ENCODE results near the gene ALOX15B. TPM values are rescaled to one million over a fixed set of nuclear protein-coding genes. Genes with fewer than 3 reads are reported as not detected.

ALOX15B gene
- total and polyA plus RNA-seq, 2 of the 13 experiments (the other 11 are each of a cell fraction or from before 2014, with no cell fraction given): not detected

DNA sequence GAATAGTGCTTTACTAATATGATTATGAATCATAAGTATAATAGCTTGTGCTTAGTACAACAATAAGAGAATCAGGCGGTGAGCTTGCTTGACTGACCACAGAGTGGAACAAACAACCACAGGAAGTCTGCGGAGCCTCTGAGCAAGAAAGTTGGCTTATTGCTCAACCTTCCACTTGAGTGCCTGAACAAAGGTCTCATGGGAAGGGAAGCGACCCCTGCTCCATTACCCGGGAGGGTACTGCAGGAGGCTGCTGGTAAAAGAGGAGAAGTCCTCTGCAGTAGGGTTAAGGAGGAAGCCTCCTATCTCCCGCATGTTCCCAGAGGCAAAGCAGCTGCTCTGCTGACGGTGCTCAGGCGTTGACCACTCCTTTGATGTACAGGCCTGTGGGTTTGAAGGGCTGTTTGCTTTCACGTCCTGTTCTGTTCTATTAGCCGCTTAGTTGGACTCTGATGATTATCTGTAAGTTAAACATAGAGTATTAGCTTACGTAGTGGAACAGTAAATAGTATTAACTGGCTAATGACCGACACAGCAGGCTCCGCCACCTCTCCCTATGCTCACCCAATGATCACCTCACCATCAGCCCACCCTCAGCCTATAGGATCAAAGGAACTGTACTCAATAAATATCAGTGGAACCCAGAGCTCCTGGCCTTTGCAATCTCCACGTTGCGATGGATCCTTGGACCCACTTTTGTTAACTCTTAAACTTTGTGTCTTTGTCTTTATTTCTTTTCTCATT lies 17.5 kb downstream of the ALOX15B start (continued):
- TF ChIP-seq TARDBP (CRISPR knock-in tag; IDR thresholded peaks at IDR 0.05): peak; percentile 89; the same call in 1 of the 2 replicates
- TF ChIP-seq ZNF639 (CRISPR knock-in tag; conservative IDR thresholded peaks at IDR 0.05): no peak
- TF ChIP-seq ZBTB3 (CRISPR knock-in tag; IDR thresholded peaks at IDR 0.05; ENCODE audit: borderline replicate concordance, low read depth): no peak
- TF ChIP-seq HCFC1 (IDR thresholded peaks at IDR 0.05; ENCODE audit: low read depth, low read length): no peak
- no peak for TF ChIP-seq BRD4 (CRISPR knock-in tag; IDR thresholded peaks at IDR 0.05)
- TF ChIP-seq ZEB1 (IDR thresholded peaks at IDR 0.05; ENCODE audit: insufficient replicate concordance, low read depth): no peak
- TF ChIP-seq ZNF331 (CRISPR knock-in tag; IDR thresholded peaks at IDR 0.05): peak; percentile 67; the same call in 1 of the 2 replicates
- peak; percentile 64 for TF ChIP-seq NFYC (CRISPR knock-in tag; IDR thresholded peaks at IDR 0.05)
- TF ChIP-seq, protein P1, sequence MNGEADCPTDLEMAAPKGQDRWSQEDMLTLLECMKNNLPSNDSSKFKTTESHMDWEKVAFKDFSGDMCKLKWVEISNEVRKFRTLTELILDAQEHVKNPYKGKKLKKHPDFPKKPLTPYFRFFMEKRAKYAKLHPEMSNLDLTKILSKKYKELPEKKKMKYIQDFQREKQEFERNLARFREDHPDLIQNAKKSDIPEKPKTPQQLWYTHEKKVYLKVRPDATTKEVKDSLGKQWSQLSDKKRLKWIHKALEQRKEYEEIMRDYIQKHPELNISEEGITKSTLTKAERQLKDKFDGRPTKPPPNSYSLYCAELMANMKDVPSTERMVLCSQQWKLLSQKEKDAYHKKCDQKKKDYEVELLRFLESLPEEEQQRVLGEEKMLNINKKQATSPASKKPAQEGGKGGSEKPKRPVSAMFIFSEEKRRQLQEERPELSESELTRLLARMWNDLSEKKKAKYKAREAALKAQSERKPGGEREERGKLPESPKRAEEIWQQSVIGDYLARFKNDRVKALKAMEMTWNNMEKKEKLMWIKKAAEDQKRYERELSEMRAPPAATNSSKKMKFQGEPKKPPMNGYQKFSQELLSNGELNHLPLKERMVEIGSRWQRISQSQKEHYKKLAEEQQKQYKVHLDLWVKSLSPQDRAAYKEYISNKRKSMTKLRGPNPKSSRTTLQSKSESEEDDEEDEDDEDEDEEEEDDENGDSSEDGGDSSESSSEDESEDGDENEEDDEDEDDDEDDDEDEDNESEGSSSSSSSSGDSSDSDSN (CRISPR knock-in tag; IDR thresholded peaks at IDR 0.05): peak; percentile 69
- no peak for TF ChIP-seq ZNF672 (CRISPR knock-in tag; IDR thresholded peaks at IDR 0.05)
- peak; percentile 85 for TF ChIP-seq GATA4 (IDR thresholded peaks at IDR 0.05; ENCODE audit: borderline replicate concordance, low read depth)
- TF ChIP-seq ZNF563 (CRISPR knock-in tag; IDR thresholded peaks at IDR 0.05): peak; percentile 69; the same call in 1 of the 2 replicates
- TF ChIP-seq ZNF615 (CRISPR knock-in tag; IDR thresholded peaks at IDR 0.05; ENCODE audit: borderline replicate concordance): peak; percentile 55; the same call in 1 of the 2 replicates
- no peak for TF ChIP-seq THAP11 (CRISPR knock-in tag; IDR thresholded peaks at IDR 0.05)
- TF ChIP-seq FOXP4 (CRISPR knock-in tag; IDR thresholded peaks at IDR 0.05): peak; percentile 79
- 0 out of 2 replicates have a peak, but pooled peaks have one; percentile 80 for TF ChIP-seq ZNF17 (CRISPR knock-in tag; IDR thresholded peaks at IDR 0.05)
- peak; percentile 79 for TF ChIP-seq NCOA2 (CRISPR knock-in tag; IDR thresholded peaks at IDR 0.05)
- TF ChIP-seq, protein P2, sequence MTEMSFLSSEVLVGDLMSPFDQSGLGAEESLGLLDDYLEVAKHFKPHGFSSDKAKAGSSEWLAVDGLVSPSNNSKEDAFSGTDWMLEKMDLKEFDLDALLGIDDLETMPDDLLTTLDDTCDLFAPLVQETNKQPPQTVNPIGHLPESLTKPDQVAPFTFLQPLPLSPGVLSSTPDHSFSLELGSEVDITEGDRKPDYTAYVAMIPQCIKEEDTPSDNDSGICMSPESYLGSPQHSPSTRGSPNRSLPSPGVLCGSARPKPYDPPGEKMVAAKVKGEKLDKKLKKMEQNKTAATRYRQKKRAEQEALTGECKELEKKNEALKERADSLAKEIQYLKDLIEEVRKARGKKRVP (CRISPR knock-in tag; IDR thresholded peaks at IDR 0.05): peak in 1 of 2 experiments; percentile 88; a peak in 2 of 4 replicates
- peak; percentile 47; the same call in 1 of the 2 replicates for TF ChIP-seq HIVEP1 (CRISPR knock-in tag; IDR thresholded peaks at IDR 0.05)
